AG10803 (cell line): ENCODE measurements around the gene APOB.
"Not testable (repeated sequence)": the region's sequence is repeated elsewhere in the genome, so short reads cannot be mapped to it uniquely, and the experiment has no call there.

Source experiments
- DNase-seq: peaks from one replicate; pipeline ENCODE4 v3.0.0; 2010; ENCODE audit warnings: low read depth
- H3K4me3 ChIP-seq: 2 replicates; pipeline ENCODE4 v1.5.1; 2011; ENCODE audit warnings: mild to moderate bottlenecking, low read length, control low read depth
- CTCF ChIP-seq: conservative IDR thresholded peaks from 2 replicates; pipeline ENCODE4 v1.5.1; 2011; ENCODE audit warnings: mild to moderate bottlenecking, low read length, control low read depth, inconsistent platforms

APOB gene

GRCh38 chr2:21030983-21031968 lies 12.6 kb downstream of the APOB start:
- no peak for DNase-seq
- TF ChIP-seq CTCF, result no peak
- H3K4me3 ChIP-seq, result no peak overlapping the region

- TF ChIP-seq CTCF, result no peak
- DNase-seq, result no peak
Observed at GRCh38 chr2:21029519-21029918, 14.4 kb downstream of the APOB start.

DNA sequence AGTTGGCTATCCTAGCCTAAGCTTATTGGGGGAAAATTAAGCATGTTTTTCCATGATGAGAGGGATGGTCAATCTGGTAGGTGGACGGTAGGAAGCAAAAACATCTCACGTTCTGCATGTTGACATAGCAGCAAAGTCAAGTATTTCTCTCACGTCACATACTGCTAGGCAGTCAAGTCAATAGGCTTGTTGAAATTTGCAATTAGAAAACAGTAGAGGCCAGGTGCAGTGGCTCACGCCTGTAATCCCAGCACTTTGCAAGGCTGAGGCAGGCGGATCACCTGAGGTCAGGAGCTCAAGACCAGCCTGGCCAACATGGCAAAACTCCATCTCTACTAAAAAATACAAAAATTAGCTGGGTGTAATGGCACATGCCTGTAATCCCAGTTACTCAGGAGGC lies 14.9 kb downstream of the APOB start:
- DNase-seq, H3K4me3 ChIP-seq: not testable (repeated sequence)

More at GRCh38 chr2:21029519-21029918, 14.4 kb downstream of the APOB start:
- H3K4me3 ChIP-seq, result no peak overlapping the region

DNA sequence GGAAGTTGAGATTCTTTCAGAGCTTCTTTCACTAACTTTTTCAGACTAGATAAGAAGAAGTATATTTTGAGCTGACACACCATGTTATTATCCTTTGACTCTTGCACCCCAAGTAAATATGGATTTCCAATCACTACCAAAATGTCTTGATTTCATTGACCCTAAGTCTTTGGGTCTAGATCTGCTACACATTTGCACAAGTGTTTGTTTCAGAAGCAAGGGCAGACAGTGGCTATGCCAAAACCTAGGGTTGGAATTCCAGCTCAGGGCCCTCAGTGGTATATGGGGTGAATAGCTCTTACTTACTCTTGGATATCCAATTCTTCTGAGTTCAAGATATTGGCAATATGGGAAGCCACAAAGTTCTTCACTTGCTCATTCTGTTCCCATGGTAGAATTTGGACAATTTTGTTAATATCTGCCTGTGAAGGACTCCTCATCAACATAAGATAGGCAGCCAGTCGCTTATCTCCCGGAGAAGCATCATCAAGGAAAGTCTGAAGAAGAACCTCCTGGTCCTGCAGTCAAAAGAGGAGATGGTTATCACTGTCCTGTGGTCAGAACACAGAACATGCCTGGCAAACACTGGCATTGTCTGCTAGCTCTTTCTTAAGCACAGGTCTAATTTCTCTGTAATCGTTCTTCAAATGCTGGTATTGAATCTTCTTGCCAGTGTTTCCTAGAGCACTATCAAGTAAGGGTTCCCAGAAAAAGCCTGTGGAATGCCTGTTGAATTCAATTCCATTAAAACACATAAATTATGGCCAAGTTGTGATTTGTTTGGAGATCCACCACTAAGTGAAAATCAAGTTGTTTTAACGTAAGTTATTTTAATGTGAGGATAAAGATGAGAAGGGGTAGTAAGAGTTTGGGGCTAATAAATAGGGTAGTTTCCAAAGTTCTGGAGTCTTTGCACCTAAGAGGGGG lies 15.6 kb downstream of the APOB start:
- TF ChIP-seq CTCF, result no peak
- no peak overlapping the region for H3K4me3 ChIP-seq
- DNase-seq, result no peak

DNA sequence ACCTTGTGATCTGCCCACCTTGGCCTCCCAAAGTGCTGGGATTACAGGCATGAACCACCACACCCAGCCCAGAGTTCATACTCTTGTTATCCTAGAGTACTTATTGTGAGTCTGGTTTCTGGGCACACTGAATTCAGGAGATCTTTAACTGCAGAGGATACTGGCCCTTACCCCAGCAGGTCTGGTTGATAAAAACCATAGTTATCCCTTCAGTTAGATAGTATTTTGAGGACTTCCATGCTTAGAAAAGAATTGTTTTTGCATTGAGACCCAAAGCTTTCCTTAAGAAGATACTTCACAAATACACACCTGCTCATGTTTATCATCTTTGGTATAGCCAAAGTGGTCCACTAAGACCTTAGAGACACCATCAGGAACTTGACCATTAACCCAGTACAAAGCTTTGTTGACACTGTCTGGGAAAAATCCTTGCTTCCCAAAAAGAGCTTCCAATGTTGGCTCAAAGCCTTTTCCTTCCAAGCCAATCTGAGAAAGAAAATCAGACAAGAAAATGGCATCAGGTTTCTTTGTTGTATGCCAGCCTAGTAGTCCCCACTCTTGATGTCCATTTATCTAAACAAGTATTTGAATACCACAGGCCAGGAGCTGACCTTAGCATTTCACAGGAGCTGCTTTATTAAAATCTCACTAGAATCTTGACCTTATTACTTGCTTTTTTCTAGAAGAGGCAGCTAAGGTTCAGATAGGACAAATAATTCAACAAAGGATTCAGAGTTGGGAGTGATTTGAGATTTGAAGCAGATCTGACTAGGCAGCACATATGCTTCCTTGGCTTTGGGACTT lies 17.2 kb downstream of the APOB start:
- no peak for TF ChIP-seq CTCF
- no peak overlapping the region for H3K4me3 ChIP-seq
- DNase-seq, result no peak

- DNase-seq, result no peak
- no peak for TF ChIP-seq CTCF
- no peak overlapping the region for H3K4me3 ChIP-seq
Observed at GRCh38 chr2:21025690-21026478, 18.0 kb downstream of the APOB start.
